GM18517 (cell line): ENCODE results near the gene TTLL9.
"Not testable (repeated sequence)": the region's sequence is repeated elsewhere in the genome, so short reads cannot be mapped to it uniquely, and the experiment has no call there.

Source experiments
- ATAC-seq: cut with Tn5 transposase; IDR thresholded peaks from one replicate; pipeline ENCODE4 v1.9.1; 2021; ENCODE audit warnings: mild to moderate bottlenecking, moderate library complexity; ENCODE audit not compliant: unreplicated experiment

TTLL9 gene

GRCh38 chr20:31915491-31916280 lies 45.3 kb downstream of the TTLL9 start:
- ATAC-seq: no peak

DNA sequence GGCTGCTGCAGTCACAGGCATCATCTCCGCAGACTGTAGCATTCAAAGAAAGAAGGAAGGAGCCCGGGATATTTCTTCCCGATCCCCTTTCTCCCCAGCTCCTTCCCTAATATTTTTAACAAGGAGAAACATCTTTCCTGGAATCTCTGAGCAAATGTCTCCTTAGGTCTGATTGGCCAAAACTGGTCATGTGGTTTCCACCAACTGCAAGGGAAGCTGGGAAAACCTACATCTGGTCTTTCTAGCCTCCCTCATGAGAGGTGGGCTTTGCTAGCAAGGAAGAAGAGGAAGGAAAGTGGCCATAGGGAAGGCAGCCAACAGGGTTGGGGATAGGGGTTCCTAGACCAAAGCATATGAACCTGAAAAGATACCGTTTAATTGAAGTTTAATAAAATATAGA lies 46.3 kb downstream of the TTLL9 start:
- ATAC-seq: no peak

DNA sequence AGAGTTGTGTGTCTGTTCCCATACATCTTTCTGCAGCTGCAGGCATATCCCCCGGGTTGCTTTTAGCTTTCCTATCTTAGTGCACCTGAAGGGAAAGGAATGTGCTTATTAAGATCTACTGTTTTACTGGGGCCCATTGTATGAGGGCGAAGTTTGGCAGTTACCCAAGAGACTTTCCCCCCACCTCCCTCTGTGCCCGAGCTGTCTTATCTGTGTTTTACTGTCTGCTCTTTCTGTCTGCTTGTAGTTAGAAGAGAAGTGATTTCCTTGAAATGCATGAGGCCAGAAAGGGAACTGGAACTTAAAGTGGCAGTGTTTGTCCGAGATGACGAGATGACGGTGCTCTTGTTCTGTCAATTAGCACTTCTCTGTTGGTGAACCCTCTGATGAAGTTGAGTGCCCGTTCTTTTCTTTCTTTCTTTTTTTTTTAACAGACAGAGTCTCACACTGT lies 47.6 kb downstream of the TTLL9 start:
- not testable (repeated sequence) for ATAC-seq

GRCh38 chr20:31918466-31919105 lies 48.2 kb downstream of the TTLL9 start:
- ATAC-seq: no peak

DNA sequence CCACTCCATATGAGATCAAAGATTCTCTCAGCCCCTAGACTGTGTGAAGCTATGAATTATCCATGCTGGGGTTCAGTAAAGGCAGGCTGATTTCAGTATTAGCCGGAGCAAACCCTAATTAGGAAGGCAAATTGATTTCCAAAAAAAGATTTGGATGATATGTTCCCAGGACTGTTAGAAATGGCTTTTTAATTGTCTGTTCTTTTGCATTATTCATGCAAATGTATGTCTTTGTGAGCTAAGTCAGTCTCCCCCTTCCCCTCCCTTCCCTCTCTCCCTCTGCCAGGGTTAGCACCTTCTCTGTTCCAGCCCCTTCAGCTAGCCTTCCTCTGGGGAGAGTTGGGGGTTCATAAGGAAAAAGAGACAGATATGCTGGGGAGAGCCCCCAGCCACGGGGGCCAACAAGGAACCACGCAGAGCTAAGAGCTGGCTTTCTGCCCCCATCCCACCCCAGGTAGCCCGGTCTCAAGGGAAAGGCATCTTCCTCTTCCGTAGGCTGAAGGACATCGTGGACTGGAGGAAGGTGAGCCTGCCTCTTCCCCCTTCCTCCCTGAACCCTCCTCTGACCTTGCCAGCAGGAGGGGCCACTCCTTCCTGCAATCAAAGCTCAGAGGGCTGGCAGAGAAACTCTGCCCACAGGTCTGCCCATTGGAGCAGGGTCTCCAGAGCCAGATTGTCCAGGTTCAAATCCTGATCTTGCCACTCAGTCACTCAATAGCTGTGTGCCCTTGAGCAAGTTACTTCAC lies 49.1 kb downstream of the TTLL9 start:
- ATAC-seq: no peak

GRCh38 chr20:31920275-31920855 lies 49.9 kb downstream of the TTLL9 start:
- no peak for ATAC-seq

GRCh38 chr20:31921480-31921879 lies 51.0 kb downstream of the TTLL9 start:
- not testable (repeated sequence) for ATAC-seq

- no peak for ATAC-seq
Observed at GRCh38 chr20:31922181-31922580, 51.7 kb downstream of the TTLL9 start.

DNA sequence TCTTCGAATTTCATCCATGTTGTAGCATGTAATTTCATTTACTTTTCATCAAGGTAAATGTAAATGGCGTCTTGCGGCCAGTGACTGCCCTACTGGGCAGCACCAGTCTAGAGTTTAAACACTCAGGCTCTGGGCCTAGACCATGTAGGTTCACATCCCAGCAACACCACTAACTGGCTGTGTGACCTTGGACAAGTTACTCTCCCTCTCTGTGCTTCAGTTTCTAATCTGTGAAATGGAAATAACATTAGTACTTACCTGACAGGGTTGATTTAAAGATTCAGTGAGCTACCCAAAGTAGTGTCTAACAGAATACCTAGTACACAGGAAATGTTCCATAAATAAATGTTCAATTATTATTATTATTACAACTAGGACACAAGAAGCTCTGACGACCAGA lies 52.2 kb downstream of the TTLL9 start:
- no peak for ATAC-seq

GRCh38 chr20:31923388-31924331 lies 53.2 kb downstream of the TTLL9 start:
- ATAC-seq: no peak

GRCh38 chr20:31924561-31924960 lies 54.1 kb downstream of the TTLL9 start:
- ATAC-seq: no peak

GRCh38 chr20:31925631-31926030 lies 55.2 kb downstream of the TTLL9 start:
- ATAC-seq: no peak

DNA sequence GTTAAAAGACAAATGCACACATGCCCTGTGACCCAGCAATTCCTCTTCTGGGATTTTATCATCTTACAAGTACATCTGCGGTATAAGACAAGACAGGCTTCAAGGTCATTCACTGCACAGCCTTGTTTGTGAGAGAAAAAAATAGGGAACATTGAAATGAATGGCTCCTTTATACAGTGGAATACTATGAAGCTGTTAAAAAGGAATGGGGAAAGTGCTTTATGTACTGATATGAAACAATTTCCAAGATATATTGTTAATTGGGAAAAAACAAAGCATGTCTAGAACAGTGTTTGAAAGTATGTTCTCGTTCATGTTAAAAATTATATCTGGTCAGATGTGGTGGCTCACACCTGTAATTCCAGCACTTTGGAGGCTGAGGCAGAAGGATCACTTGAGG lies 56.1 kb downstream of the TTLL9 start:
- no peak for ATAC-seq

GRCh38 chr20:31927627-31928159 lies 57.3 kb downstream of the TTLL9 start:
- ATAC-seq: no peak

GRCh38 chr20:31929631-31930030 lies 59.2 kb downstream of the TTLL9 start:
- not testable (repeated sequence) for ATAC-seq

GRCh38 chr20:31930779-31931178 lies 60.3 kb downstream of the TTLL9 start:
- no peak for ATAC-seq

- no peak for ATAC-seq
Observed at GRCh38 chr20:31933698-31934097, 63.3 kb downstream of the TTLL9 start.

DNA sequence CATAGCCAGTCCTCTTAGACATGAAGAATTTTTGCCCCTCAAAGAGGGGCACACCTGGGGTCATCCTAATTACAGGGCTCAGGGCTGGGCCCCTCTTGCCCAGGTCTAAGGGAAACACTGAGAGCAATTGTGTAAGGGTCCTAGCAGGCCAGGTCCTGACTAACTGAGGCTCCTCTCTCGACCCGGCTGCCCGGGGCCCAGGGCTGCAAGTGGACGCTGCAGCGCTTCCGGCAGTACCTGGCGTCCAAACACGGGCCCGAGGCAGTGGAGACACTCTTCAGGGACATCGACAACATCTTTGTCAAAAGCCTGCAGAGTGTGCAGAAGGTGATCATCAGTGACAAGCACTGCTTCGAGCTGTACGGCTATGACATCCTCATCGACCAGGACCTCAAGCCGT lies 64.1 kb downstream of the TTLL9 start:
- ATAC-seq: no peak

DNA sequence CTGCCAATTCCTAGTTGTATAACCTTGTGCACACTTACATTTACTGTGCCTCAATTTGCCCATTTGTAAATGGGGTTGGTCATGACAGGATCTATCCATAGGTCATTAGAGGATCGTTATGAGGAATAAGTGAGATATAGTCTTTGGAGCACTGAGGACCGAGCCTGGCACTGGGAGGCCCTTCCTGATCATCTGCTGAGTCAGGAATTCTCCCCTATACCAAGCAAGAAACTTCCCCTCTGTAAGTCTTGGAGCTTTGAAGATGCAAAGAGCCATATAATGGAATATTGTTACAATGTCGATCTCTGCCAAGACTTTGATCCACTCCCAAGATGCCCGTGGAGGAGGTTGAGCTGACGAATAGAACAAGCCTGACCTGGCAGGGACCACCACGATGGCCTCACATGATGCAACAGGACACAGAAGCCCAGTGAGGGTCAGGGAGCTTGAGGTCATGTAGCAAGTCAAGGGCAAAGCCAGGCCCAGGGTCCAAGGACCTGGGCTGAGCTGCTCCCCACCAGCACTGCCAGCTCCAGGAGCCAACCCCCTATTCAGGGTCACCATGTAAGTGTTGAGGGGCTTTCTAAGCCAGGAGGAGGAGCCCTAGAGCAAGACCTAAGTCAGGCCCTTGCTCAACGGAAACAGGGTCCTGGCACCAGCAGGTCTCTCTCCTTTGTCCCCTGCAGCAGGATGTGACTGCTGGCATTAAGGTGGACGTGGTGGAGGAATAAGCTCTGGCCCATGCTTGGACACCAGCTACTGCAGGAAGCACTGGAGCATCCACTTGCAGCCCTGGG lies 64.7 kb downstream of the TTLL9 start:
- no peak for ATAC-seq
